ENCODE data around the gene U2AF2.

GRCh38 chr19:55613930-55614710, 40.7 kb upstream of the U2AF2 start:
- TF ChIP-seq EZH2phosphoT487 (IDR thresholded peaks at IDR 0.05; ENCODE audit: borderline replicate concordance, low read depth, low read length), result no peak
- TF ChIP-seq, protein P1, sequence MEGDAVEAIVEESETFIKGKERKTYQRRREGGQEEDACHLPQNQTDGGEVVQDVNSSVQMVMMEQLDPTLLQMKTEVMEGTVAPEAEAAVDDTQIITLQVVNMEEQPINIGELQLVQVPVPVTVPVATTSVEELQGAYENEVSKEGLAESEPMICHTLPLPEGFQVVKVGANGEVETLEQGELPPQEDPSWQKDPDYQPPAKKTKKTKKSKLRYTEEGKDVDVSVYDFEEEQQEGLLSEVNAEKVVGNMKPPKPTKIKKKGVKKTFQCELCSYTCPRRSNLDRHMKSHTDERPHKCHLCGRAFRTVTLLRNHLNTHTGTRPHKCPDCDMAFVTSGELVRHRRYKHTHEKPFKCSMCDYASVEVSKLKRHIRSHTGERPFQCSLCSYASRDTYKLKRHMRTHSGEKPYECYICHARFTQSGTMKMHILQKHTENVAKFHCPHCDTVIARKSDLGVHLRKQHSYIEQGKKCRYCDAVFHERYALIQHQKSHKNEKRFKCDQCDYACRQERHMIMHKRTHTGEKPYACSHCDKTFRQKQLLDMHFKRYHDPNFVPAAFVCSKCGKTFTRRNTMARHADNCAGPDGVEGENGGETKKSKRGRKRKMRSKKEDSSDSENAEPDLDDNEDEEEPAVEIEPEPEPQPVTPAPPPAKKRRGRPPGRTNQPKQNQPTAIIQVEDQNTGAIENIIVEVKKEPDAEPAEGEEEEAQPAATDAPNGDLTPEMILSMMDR (conservative IDR thresholded peaks at IDR 0.05; ENCODE audit: low read length), result no peak

Data from OCI-LY7 (cell line).